ENCODE data around the gene DEK. TPM values are rescaled to one million over a fixed set of nuclear protein-coding genes. Genes with fewer than 3 reads are reported as not detected.

Gene DEK
- polyA plus RNA-seq, 3 donors from 2014 or later = 44.0 to 98.5 (median 87.7) TPM

DNA sequence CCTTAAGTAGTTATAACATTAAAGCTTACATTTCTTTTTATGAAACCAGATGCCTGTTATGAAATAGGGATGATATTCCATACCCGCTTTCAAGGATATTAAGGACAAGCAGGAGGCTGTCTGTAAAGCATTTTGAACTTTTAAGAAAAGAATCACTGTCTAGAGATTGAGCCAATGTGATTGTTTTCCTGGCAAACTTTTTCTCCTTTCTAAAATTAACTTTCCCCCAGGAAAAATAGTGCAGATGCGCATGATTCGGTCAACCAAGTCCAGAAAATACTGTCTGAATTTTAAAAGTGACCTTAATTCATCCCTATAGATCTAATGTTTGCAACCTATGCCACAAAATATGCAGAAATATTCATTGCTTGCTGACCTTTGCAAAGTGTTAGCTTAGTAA, 15.1 kb upstream of the DEK start:
- no peak overlapping the region for H3K27ac Mint-ChIP-seq
- H3K9me3 Mint-ChIP-seq = no peaks in the 10 kb centered on the region
- DNase-seq = no peak
- H3K4me3 Mint-ChIP-seq = no peak overlapping the region
- H3K4me1 Mint-ChIP-seq = no peaks in the 10 kb centered on the region
- H3K36me3 Mint-ChIP-seq = peaks cover 0 to 6% (median 4%) of the 10 kb centered on the region in 3 donors
- peaks cover 12 to 27% (median 14%) of the 10 kb centered on the region in 3 donors for H3K27me3 Mint-ChIP-seq (ENCODE audit: low read depth in 3 of 3)

DNA sequence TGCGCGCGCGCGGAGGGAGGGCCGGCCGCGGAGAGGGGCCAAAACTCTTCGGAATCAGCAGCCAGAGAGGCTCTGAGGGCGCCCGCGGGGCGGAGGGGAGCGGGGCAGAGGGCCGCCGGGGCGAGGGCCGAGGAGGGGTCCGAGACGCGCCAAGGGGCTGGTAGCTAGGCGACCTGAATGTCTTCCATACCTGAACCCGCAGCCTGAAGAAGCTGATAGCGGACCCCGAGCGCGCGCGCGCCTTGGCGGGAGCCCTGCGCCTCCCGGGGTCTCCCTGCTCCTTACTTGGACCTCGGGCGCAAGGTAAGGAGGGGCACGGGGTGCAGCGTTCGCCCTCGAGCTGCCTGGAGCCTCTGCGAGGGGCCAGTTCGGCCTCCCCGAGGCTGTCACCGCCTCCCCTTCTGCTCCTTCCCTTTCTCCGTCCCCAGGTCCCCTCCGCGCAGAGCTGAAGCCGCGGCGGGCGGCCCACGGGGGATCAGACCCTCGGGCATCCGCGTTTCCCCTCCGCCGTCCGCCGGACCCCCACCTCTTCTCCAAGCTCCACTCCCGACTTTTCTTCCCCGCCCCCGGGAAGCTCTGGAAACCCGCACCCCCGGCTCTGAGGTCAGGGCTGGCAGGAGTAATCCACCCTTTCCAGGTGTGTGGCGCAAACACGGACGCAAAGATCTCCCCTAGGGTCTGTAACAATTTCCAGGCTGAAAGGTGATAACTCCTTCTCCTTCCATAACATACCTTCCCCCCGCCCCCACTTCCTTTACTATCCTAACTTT, 13.1 kb upstream of the DEK start:
- no peaks in the 10 kb centered on the region for H3K9me3 Mint-ChIP-seq
- no peak overlapping the region for H3K27ac Mint-ChIP-seq
- no peaks in the 10 kb centered on the region for H3K4me1 Mint-ChIP-seq
- DNase-seq = no peak
- H3K36me3 Mint-ChIP-seq = peaks cover 0 to 6% (median 4%) of the 10 kb centered on the region in 3 donors
- H3K27me3 Mint-ChIP-seq (ENCODE audit: low read depth in 3 of 3) = peaks cover 12 to 23% (median 12%) of the 10 kb centered on the region in 3 donors
- no peak overlapping the region for H3K4me3 Mint-ChIP-seq

DNA sequence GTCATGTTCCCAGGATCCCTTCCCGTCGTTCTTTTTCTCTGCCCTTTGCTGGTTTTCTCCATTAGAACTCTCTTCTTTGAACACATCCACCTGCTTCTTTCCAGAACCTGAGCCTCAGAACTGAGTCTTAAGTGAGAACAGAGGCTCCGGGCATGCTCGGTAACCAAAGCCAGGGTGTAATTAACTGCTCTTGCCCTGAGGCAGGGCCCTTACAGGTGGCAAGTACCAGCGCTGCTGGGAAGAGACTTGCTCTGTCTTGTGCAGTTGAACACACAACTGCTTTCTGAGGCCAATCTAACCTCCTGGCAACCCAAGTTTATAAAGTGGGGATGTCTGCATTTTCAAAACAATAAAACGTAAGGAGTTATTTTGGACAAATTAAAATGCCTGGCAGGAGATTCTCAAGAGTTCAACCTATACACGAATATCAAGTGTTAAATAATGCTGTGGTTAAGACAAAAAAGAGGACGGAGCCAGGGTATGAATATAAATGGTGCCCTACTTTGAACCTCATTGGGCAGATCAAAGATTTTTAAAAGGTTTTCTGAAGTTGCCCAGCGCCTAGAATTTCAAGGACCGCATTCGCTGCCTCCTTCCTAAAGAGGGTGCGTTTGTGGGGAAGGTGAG, 12.4 kb upstream of the DEK start:
- H3K27me3 Mint-ChIP-seq (ENCODE audit: low read depth in 3 of 3) = peaks cover 8 to 16% (median 12%) of the 10 kb centered on the region in 3 donors

DNA sequence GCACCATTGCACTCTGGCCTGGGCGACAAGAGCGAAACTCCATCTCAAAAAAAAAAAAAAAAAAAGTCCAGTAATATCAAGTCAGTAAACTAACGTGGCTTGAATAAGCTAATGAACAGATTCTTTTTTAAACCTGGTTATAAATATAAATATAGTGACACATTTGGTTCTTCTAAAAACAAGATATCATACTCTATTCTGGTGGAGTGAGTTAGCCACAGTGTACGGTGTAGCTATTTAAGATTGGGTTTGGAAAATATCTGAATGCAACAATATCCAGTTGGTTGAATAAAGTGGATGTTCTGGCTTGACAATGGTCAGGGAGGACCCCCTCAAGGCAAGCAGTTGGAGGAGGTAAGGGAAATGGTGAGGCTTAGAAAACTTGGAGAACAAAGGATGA, 5.9 kb upstream of the DEK start:
- DNase-seq = no peak
- Mint-ChIP-seq H3K4me1 (peaks cover 6% of the 10 kb centered on the region in 2 donors), H3K4me3 (no peak overlapping the region), H3K36me3 (peaks cover 0 to 3% (median 0%) of the 10 kb centered on the region in 3 donors), H3K27ac (no peak overlapping the region), H3K27me3 (ENCODE audit: low read depth in 3 of 3) (peaks cover 3 to 6% (median 5%) of the 10 kb centered on the region in 3 donors), H3K9me3 (no peaks in the 10 kb centered on the region)

More for the DNA sequence above, 12.4 kb upstream of the DEK start:
- Mint-ChIP-seq H3K36me3 (peaks cover 0 to 6% (median 3%) of the 10 kb centered on the region in 3 donors), H3K27ac (no peak overlapping the region), H3K4me3 (no peak overlapping the region), H3K9me3 (no peaks in the 10 kb centered on the region), H3K4me1 (no peaks in the 10 kb centered on the region)
- no peak for DNase-seq

DNA sequence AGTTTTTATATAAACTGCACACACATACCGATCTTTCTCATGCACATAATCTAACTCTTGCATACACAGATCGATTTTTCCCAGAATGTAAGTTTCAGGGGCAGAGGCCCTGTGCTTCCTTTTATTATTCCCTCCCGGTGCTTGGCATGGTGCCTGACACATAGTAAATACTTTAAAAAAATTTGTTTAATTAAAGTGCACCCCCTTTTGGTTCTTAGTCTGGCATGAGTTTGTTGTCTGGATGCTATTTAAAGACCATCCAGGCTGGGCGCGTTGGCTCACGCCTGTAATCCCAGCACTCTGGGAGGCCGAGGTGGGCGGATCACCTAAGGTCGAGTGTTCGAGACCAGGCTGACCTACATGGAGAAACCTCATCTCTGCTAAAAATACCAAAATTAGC, 5.4 kb upstream of the DEK start:
- Mint-ChIP-seq H3K27ac (no peak overlapping the region), H3K9me3 (no peaks in the 10 kb centered on the region), H3K36me3 (no peaks in the 10 kb centered on the region), H3K27me3 (ENCODE audit: low read depth in 3 of 3) (peaks cover 5 to 10% (median 8%) of the 10 kb centered on the region in 3 donors), H3K4me1 (peaks cover 11% of the 10 kb centered on the region in 2 donors), H3K4me3 (no peak overlapping the region)
- DNase-seq = no peak

DNA sequence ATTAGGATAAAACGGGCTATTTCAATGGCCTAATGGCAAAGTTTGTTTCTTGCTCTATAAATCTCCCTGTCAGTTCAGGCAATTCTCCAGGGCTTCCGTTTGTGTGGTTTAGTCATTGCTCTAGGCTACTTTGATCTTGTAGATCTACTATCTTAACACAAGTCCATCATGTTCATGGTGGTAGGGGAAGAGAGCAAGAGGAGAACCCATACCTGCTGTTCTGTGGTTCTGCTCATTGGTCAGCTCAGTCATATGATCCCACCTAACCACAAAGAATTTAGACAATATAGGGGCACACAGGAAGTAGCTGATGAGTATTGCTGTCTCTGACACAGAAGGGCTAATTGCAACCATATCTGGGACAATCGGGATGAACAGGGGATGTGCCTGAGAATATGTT, 4.9 kb upstream of the DEK start:
- Mint-ChIP-seq H3K4me3 (no peak overlapping the region), H3K36me3 (no peaks in the 10 kb centered on the region), H3K27ac (no peak overlapping the region), H3K4me1 (peaks cover 11 to 12% of the 10 kb centered on the region in 2 donors), H3K9me3 (no peaks in the 10 kb centered on the region), H3K27me3 (ENCODE audit: low read depth in 3 of 3) (peaks cover 5 to 12% (median 10%) of the 10 kb centered on the region in 3 donors)
- no peak for DNase-seq

DNA sequence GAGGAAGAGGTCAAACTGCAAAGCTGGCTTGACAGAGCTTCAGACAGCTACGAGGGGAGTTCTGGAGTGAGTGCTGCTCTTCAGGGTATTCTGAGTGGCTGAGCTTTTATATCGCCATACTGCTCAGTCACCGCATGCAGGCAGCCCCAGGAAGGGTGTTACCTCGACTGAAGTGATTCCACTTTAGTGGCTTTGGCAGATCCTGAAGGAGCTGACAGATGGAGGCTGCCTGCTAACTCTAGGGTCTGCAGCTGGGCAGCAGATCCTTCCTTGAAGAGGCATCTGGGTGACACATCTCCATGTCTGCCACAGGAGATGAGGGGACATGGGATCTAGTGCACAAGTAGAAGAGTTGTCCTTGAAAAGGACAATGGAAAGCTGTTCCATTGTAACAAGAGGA, 3.7 kb upstream of the DEK start:
- Mint-ChIP-seq H3K27ac (no peak overlapping the region), H3K36me3 (no peaks in the 10 kb centered on the region), H3K4me1 (peaks cover 19% of the 10 kb centered on the region in 2 donors), H3K4me3 (no peak overlapping the region), H3K9me3 (no peaks in the 10 kb centered on the region), H3K27me3 (ENCODE audit: low read depth in 3 of 3) (peaks cover 11 to 20% (median 14%) of the 10 kb centered on the region in 3 donors)
- no peak for DNase-seq

DNA sequence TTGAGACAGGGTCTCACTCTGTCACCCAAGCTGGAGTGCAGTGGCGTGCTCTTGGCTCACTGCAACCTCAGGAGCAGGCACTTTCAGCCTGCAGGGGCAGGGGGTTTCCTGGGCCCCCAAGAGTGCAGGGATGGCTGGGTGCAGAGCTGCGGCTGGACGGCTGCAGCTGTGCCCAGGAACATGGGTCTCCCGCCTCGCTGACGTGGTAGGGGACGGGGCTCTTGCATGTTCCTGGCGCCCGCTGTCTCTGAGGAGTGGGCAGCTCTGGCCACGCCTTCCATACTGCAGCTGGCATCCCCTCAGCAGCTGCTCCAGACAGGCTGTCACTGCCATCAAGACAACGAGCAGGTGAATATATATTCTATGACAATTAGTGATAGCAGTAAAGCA, 2.2 kb upstream of the DEK start:
- Mint-ChIP-seq H3K4me3 (no peak overlapping the region), H3K27me3 (ENCODE audit: low read depth in 3 of 3) (peaks cover 11 to 20% (median 14%) of the 10 kb centered on the region in 3 donors), H3K4me1 (peaks cover 34 to 35% of the 10 kb centered on the region in 2 donors), H3K36me3 (no peaks in the 10 kb centered on the region), H3K27ac (no peak overlapping the region), H3K9me3 (no peaks in the 10 kb centered on the region)
- DNase-seq = no peak

DNA sequence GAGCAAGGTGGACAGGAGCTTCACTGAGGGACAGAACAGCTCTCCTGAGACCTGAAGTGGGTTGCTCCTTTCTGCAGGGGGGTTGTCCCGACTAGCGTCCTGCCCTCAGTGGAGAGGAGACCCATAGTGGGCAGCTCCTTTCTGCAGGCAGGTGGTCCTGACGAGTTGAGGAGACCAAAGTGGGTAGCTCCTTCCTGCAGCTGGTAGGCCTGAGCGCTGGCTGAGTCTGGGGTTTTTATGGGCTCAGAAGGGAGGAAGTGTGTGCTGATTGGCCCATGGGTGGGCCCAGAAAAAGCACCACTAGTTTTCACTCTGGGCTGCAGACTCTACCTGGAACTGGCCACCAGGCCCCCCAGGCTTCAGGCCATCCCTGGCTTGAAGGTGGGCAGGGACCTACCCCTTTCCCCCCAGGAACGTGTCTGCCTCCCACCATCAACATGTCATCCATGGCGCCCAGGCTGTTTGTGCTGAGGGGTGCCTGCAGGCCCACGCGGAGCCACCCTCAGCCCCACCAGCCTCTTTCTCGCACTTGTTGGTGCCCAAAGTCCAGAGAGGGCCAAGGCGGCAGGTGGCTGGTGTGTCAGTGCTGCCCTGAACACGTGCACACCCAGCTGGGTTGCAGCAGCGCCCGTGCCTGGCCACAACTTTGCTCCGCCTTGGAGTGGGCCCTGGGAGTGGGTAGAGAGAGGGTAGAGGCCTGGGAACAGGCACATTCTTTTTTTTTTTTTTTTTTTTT, 1.6 kb upstream of the DEK start:
- H3K27me3 Mint-ChIP-seq (ENCODE audit: low read depth in 3 of 3) = peaks cover 11 to 20% (median 14%) of the 10 kb centered on the region in 3 donors
- H3K9me3 Mint-ChIP-seq = no peaks in the 10 kb centered on the region
- peak overlapping the region; percentile 91 to 98 (median 97) for H3K27ac Mint-ChIP-seq
- H3K36me3 Mint-ChIP-seq = no peaks in the 10 kb centered on the region
- peaks cover 39 to 40% of the 10 kb centered on the region in 2 donors for H3K4me1 Mint-ChIP-seq
- peak overlapping the region; percentile 93 to 97 (median 96) for H3K4me3 Mint-ChIP-seq
- DNase-seq = no peak

DNA sequence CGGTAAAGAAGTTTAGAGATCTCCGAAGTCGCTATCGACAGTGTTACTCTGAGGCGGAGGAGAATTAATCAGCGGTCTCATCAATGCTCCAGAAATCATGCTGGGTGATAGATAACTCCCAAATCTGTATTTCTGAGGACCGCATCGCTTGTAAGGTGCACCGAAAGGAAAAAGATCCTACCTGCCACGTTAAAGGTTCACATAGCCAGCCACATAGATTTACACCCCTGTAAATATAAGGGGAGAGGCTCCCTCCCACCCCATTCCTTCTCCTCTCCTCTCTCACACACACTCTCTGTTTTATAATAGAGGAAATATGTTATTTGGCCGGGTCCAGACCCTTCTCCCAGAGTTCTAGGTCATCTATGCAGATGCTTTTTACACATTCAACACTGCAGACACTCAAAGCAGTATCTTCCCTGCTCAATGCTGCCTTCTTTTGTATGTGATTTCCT, 620 bp upstream of the DEK start:
- H3K9me3 Mint-ChIP-seq = no peaks in the 10 kb centered on the region
- H3K4me1 Mint-ChIP-seq = peaks cover 49 to 50% of the 10 kb centered on the region in 2 donors
- no peak for DNase-seq
- H3K36me3 Mint-ChIP-seq = no peaks in the 10 kb centered on the region
- H3K27me3 Mint-ChIP-seq (ENCODE audit: low read depth in 3 of 3) = peaks cover 11 to 24% (median 14%) of the 10 kb centered on the region in 3 donors
- peak overlapping the region; percentile 91 to 98 (median 97) for H3K27ac Mint-ChIP-seq
- peak overlapping the region; percentile 93 to 97 (median 96) for H3K4me3 Mint-ChIP-seq

DNA sequence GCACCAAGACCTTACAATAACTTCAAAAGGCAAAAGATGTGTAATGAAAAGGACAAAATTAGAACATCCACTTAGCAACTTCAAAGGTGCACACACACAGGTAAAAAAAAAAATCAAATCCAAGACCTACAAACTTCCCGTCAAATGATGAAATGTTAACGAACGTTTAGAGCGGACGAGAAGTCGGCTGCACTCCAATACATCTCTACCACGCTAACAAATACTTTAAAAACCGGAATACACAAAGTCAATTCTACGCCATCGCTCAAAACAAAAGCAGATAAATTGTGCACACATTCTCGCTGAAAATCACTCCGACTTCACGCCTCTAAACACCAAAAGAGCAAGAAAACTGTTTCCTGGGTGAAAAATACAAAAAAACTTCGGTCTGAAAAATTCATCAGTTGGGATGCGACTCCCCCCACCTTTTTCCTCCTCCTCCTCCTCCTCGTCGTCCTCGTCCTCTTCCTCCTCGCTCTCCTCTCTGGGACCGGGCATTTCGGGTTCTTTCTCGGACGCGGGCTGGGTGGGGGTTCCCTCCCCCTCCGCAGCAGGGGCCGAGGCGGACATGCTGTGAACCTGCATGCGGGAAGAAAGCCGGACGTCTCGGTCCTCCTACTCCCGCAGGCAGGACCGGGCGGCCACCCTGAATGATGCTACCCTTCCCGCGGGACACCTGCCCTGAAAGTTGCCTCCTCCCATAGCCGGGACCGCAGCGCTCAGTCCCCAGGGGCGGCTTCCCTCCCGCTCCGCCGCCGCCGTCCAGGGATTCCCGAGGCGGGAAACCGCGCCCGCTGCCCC, 712 bp downstream of the DEK start:
- DNase-seq = peak; percentile 33 to 45 (median 35)
- peaks cover 59 to 60% of the 10 kb centered on the region in 2 donors for H3K4me1 Mint-ChIP-seq

DNA sequence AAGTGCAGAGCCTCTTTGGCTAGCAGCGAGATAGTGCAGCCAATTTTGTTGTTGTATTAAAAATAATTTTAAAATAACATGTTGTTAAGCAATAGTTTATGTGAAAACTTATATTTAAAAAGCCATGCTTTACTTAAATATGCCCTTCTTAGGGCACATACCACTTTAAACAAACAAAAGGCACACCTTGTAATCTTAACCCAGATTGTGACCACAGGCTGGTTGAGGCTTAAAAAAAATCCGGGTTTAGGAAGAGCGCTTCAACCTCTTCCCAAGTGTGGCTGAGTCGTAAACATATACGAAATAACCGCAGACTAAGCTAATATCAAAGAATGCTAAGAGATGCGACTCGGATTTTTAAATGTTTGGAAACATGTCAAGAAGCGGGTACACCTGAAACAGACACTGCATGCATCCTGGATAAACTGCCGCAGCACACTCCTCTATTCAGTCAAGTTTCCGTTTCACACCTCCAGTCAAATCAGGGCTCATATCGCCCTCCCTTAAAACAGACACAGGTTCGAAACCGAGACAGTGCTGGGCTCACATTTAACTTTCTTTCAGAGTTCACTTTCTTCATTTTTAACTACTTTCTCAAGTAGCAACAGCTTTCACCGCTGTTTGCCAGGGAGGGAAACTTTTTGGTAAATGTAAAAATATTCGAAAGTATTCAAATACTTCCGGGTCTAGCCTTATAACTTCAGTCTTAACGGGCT, 1.5 kb downstream of the DEK start:
- Mint-ChIP-seq H3K4me3 (peak overlapping the region; percentile 92 to 98 (median 93)), H3K9me3 (no peaks in the 10 kb centered on the region), H3K4me1 (peaks cover 60 to 68% of the 10 kb centered on the region in 2 donors), H3K27me3 (ENCODE audit: low read depth in 3 of 3) (peaks cover 11 to 26% (median 14%) of the 10 kb centered on the region in 3 donors), H3K27ac (peak overlapping the region; percentile 91 to 96 (median 94)), H3K36me3 (peaks cover 0 to 2% (median 0%) of the 10 kb centered on the region in 3 donors)
- DNase-seq = peak; percentile 39 to 47 (median 45)

More for the DNA sequence above, 712 bp downstream of the DEK start:
- no peaks in the 10 kb centered on the region for H3K9me3 Mint-ChIP-seq
- H3K36me3 Mint-ChIP-seq = no peaks in the 10 kb centered on the region
- H3K4me3 Mint-ChIP-seq = peak overlapping the region; percentile 92 to 98 (median 93)
- H3K27ac Mint-ChIP-seq = peak overlapping the region; percentile 91 to 96 (median 94)
- peaks cover 11 to 26% (median 14%) of the 10 kb centered on the region in 3 donors for H3K27me3 Mint-ChIP-seq (ENCODE audit: low read depth in 3 of 3)
